GM18498 (cell line): ENCODE measurements around the gene COL9A3.

Experiments used
- ATAC-seq: cut with Tn5 transposase; IDR thresholded peaks from one replicate; pipeline ENCODE4 v1.9.1; 2021; ENCODE audit warnings: mild to moderate bottlenecking, moderate library complexity; ENCODE audit not compliant: unreplicated experiment

COL9A3 gene

DNA sequence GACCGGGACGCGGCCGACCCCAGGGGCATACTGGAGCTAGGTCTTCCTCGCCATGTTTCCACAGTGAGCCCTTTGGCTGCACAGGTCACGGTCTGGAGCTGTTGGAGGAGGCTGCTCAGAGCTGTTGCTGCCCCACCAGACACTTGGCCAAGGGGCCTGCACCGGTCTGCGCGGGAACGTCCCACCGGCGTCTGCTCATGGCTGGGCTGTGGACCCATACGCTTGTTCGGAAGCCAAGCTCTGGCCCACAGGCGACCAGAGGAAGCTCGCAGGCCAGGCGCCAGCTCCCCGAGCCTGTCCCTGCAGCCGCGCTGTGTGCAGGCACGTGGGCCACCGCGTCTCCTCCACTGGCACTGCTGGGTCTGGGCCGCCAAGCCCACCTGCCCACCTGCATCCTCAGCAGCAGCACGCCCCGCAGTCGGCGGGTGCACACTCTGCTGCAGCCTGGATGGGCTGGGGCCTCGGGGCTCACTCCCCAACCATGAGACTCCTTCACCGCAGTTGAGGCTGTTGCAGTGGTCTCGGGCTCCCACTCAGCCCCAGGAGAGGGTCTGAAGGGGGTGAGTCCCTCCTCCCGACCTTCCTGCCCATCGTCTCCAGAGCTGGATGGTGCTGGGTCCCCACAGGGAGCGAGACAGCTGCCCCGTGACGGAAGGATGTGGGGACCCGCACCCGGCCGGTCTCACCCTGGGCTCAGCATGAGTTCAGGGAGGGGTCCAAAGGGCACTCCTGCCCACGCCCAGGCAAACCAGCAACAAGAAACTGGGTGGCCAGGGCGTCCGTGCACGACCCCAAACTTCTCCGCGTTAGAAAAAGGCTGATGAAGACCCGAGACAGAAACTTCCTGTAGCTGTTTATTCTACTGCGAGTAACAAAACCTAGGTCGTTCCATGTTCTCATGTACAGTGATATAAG, 60.3 kb downstream of the COL9A3 start:
- no peak for ATAC-seq

DNA sequence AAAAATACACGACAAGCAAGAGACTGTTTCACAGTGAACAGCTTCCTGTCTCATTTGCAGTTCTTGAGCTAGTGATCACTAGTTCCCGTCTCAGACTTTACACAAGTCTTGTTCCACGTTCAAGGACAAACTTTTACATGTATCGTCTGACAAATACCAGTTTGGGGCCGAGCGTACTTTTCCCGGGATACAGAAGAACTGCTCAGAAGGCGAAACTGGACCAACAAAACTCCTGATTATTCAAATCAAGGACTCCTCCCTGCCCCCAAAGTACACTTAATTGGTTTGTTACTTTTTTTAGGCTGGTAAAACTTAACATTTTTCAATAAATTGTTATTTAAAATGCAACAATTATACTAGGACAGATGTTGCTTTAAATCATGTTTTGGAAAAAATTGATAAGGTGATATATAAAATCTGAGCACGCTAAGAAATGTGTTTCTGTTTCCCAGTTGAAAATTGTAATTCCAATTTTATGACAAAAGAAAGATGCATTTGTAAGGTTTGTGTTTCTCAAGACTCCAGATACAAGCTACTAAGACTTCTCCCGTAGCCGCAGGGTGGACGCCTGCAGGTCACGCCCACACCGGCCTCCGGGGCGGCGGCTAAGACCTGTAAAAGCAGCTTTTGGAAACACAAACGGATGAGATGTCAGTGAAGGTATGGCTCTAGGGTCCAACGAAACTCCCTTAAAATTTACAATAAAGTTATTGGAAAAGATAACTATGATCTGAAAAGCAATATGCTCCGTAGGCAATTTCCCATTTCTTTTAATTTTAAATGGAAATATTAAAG, 61.6 kb downstream of the COL9A3 start:
- ATAC-seq: no peak

DNA sequence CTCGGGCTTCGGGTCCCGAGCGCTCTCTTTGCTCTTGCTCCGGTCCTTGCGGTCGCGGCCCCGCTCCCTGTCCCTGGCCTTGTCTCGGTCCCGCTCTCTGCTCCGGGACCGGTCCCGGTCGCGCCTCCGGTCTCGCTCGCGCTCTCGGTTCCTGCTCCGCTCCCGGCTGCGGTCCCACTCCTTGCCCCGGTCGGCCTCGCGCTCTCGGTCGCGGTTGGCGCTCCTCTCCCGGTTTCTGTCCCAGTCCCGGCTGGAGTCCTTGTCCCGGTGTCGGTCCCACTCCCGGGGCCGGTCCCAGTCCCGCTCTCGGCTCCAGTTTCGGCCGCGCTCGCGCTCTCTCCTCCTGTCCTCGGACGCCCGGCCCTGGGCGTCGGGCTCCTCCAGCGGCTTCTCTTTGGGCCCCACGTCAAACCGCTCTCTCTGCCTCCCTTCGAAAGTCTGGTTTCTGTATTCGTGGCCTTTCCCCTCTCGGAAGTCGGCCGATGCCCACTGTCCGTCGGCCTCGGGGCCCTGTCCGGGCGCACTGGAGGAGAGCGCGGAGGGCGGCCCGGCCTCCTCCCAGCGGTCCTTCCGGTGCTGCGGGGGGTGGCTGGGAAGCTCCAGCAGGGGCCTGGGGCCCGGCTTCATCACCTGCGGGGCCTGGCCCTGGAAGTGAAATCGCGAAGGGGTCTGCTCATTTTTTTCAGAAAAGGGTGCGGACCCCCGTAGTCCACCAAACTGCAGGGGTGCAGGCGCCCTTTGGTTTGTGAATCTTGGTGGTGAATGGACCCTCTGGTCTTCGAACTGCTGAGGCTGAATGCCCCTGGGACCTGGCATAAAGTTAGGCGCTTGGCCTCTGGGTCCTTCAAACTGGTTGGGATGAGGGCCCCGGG, 62.7 kb downstream of the COL9A3 start:
- ATAC-seq: no peak

DNA sequence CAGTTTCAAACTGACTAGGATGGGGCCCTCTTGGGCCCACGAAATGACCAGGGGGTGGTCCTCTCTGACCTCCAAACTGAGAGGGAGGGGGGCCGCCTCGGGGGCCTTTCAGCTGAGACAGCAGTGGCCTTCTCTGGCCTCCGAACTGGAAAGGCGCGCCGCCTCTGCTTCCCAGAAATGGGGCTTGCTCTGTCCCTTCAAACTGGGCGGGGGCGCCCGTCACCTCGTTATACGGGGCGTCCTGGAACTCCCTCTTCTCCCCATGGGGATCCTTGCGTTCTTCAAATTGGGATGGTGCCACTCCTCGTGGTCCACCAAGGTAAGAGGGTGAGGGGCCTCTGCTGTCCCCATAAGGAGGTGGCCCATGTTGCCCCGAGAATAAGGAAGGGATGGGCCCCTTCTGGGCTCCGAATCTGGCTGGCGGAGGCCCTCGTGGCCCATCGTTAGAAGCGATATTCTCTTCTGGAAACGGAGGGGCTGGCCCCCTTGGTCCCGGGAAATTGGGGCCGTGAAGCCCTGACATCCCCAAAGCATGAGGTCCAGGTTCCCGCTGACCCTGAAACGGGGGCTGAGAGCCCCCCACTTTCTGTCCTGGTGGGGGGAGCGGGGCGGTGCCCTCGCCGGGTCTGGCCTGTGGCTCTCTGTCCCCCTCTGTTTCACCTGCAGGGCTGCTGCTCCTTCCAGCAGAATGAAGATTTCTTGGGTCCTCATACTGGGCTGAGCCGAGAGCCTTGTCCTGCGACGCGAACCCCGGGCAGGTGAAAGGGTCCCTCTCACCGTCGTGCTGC, 63.5 kb downstream of the COL9A3 start:
- no peak for ATAC-seq

DNA sequence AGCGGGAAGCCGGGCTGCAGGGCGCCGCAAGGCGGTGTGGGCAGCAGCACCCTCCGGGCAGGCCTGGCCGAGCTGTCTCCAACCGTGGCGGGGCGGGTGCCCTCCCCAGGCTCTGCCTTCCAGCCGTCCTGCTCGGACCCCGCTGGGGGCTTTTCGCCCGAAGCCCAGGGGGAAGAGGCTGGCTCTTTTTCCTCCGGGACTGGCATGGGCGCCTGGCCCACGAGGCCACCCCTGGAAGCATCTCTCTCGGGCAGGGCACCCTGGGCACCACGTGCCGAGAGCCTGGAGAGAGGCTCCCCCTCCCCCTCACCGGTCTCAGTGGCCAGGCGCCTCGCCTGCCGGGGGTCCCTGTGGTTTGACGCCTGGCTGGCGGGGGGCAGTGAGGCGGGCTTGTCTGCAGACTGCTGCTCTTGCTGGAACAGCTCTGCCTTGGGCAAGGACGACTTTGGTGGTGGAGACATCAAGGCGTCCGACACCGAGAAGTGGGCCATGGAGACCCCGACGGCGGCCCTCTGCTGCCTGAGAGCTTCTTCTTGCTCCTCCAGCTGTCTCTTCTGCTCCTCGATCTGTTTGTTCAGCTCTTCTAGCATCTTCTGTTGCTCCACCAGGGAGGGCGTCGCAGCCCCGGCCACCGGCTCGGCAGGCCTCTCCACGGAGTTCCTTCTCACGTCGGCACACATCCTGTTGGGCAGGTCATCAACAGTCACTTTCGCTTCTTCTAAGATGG, 64.2 kb downstream of the COL9A3 start:
- ATAC-seq: no peak

DNA sequence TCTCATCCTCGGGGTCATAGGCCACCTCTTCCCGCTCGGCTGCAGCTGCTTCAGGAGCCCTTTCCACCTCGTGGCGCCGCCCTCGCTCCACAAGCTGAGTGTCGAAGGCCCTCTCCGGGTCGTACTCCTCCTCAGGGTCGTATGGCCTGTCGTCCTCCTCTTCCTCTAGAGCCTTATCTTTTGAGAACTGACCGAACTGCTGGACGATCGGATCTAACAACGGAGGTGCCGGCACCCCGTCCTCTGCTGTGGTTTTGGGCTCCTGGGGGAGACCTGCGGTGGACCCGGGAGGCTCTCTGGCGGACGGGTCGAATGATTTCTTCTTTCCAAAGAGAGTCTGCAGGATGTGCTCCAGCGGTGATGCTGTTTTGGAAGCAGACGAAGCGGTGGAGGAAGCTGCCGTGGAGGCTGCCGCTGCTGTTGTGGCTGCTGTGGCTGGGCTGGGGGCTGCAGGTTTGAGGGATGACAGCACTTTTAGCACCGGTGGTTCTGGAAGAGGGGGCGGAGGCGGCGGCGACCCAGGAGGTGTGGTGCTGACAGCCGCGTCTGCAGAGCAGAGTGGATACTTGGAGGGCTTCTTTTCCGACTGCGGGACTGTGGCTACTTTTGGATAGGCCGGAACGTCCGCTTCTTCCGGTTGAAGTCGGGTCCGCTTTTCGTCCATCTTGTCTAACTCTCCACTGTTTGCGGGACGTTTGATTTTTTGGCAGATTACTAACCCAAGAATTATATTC, 65.0 kb downstream of the COL9A3 start:
- ATAC-seq: no peak

DNA sequence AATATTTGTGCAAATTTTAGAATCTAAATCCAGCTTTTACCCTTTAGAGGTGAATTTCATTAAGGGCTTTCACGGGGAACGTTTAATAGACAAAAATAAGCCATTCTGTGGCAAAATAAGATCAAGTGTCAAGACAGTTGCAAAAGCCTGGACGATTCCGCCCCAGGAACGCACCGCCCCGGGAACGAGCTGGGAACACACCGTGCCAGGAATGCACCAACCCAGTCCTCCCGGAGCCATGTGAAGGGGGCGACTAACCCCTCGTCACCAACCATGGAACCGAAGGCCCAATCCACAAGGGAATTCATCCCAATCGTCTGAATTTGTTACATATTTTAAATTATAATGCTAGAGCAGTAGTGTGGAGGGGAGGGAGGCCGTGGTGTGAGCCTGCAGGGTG, 65.6 kb downstream of the COL9A3 start:
- no peak for ATAC-seq

DNA sequence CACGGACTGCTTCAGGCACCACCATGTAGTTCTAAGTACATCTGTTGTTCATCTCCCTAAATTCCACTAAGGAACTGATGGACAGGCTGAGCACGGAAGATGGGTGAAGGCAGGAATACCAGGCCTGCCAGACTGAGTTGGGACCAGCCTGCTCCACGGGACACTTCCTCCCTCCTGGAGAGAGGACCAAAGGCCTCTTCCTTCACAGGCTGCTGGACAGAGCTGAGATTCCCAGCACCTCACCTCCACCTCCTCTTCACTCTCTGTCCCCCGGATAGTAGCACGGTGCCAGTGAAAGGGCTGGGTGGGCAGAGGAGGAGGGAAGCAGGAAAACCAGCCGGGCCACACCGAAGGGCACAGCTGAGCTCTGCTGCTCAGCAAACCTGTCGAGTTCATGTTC, 67.7 kb downstream of the COL9A3 start:
- no peak for ATAC-seq

DNA sequence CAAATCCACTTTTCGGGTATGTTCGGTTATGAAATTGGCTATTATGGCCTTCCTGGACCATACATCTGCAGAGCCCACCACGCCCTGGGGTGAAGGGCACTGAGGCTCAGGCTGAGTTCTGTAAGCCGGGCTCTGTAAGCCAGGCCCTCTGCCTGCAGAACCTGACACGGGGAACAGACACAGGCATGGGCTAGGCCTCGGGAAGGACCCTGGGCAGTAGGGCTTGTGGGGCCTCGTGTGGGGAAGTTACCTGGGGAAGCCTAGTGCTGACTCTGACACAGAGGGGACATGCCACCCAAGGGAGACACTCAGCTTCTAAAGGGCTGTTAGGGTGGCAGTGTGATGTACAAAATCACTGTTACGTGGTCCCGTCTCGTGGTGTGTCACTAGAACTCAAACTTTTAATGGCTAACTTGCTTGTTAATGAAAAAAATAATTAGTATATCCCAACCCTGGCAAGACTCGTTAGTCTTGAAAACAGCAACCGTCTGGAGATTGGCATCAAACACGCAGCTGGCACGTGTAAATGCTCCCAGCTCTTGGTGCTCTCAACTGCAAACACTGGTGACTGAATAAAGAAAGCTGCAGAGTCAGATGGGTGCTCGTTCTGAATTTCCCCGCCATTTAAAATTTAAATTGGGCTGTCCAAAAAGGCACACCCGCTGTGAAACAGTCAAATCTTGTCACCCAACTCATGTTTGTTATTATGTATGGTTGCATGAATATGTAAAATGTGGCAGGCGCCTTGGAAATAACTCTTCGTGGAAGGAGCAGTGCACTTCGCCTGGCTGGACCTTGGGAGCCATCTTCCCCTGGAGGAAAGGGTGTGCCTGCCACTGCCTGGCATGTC, 68.4 kb downstream of the COL9A3 start:
- ATAC-seq: no peak

DNA sequence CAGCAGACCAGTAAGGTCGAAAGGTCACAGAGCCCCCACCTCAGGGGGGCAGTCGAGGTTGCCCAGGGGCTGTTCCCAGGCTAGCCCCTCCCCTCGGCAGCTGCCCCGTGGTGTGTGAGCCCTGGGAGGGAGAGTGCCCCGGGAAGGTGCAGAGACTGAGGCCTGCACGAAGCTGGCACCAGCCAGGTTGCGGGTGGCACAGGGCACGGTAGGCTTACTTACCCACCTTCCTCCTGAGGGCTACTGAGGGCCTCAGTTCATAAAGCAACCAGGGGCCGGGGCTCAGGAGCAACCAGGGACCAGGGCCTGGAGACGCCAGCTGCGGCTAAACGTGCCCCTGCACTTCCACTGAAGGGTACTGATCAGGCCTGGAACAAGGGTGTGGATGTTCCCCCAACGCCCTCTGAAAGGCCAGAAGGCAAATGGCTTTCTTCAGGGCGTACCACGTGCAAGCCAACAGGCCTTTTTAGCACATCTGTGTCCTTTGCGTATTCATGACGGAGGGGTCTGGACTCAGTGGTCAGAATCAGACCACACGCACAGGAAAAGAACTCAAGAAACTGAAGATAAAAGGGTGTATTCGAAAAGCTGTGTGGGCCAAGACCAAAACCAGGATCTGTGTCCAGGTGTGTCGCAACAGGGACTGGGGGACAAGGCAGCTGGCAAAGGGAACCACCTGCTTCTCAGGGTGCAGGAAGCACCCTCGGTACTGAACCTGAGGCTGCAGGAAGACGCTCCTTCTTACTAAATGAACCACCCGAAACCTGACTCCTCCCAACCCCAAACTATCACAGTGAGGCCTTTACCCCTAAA, 69.3 kb downstream of the COL9A3 start:
- no peak for ATAC-seq

DNA sequence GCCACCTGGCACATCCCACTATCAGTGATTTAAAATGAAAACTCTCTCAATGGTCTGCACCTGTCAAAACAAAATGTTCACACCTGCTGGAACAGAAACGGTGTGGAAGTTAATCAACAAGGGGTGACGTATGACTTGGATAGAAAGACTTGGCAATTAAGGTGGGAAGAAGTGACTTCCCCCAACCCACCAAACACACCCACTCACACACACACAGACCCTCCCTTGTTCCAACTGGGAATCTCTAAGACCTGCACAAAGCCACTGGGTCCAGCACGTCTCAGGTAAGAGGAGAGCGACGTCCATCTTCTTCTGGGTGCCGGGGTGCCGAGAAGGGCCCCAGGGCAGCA, 69.8 kb downstream of the COL9A3 start:
- ATAC-seq: no peak

DNA sequence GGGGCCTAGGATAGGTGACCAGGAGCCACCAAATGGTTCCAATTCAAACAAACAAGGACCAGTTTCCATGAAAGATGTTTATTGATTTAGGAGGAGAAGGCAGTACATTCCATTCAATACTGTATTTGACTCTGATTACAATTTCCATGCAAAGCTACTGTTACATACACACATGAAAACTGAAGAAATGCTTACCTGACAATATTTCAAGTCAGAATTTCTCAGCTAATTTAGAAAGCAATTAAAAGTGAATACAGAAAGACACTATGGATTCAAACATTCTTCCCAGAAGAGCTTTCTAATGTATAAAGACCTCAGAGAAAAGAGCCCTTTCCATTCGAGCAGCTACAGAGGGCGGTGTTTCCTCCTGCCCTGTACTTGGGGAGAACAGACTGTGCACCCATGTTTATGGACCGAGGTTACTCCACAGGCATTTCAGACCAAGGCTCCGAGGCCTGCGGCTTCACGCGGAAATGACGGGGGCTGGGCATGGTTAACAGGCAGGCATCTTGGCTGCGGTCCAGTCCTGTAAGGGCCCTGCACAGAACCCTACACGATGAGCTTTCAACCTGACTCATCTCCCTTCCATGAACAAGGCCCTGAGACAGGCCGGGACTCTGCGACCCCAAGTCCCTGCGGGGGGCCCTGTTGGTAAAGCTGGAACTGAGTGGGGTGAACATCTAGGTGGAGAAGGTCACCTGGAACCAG, 70.5 kb downstream of the COL9A3 start:
- no peak for ATAC-seq

DNA sequence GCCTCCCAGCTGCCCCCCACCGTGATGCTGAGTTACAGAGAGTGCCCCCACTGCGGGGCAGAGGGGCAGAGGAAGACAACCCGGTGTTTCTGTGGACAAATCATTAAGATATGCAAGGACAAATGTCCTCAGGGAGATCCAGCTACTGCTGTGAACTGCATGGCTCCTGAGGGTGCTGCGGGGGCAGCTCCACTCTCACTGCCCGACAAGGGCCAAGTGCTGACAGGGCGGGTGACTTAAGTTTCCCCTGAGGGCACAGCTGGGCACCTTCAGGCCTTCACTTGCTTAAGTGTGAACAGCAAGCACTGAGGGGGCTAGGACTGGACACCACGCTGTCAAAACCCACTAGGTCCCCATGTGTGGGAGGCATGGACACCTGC, 71.0 kb downstream of the COL9A3 start:
- no peak for ATAC-seq

DNA sequence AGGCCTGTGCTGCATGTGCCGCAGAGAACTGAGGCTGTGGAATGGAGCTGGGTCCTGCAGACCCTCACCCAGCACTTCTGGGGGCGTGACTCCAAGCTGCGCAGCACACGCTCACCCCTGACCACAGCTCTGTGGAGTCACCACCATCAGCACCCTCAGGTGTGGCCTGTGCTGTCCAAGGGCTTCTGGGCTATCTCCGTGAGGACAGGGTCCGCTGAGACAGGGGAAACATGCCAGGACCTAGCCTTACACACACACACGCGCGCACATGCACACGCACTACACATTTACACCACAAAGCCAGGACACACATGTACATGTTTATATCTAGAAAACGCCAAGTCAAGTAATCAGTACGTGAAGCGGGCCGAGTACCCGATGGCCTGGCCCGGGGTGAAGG, 71.6 kb downstream of the COL9A3 start:
- ATAC-seq: no peak

DNA sequence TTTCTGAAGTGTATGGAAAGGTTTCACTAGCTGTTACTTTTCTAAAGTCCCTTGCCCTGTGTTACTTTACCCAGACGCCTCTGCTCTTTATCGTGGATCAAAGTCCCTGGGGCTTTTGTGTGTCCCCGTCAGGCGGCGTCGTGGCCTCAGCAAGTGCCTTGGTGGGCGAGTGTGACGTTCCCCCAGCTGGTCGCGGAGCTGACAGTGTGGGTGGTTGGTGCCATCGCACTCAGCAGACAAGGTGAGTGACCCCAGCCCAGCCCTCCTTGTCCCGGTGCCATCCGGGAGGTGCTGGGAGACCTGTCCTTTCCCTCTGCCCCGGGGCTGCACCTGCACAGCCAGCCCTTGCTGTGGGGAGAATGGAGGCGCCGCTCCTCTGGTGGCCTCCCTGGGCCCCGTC, 72.1 kb downstream of the COL9A3 start:
- ATAC-seq: no peak

DNA sequence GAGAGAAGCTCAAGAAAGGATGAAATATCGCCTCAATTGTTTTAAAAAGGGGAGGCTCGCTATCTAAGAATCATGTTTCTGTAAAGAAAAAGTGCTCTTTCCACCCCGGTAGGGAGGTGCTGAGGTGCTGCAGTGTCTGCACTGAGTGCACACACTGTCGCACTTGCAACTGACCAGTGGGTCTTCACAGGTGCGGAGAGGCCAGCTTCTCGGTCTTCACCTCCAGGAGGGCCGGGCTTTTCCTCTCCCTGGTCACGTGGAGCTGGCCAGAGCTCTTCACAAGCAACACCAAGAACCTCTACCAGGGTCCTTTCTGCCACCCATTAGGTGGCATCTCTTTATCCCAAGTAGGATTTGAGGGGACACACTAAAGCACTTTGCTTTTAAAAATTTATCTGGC, 72.6 kb downstream of the COL9A3 start:
- no peak for ATAC-seq

DNA sequence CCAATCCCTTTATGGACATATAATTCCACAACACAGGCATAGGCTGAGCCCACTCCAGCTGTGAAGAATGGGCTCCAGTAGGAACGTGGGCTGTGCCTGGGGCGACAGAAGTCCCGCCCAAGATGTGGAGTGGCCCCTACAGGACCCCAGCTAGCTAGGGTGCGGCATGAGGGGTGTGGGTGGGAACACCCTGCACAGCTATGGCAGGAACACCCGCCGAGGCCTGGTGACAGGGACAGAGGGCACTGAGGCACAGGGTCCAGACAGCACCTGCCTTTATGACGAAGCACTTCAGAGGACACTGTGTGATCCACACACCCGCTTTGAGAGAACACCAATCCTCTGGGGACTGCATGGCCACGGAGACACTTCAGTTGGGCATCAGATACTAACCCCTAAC, 73.0 kb downstream of the COL9A3 start:
- no peak for ATAC-seq
